ENCODE data around the gene PTP4A2. TPM values are rescaled to one million over a fixed set of nuclear protein-coding genes. Genes with fewer than 3 reads are reported as not detected.

PTP4A2 gene
- total and polyA plus RNA-seq, 10 of the 15 experiments (the other 5 are each of a cell fraction or from before 2014, with no cell fraction given): 180 to 909 (median 375) TPM

DNA sequence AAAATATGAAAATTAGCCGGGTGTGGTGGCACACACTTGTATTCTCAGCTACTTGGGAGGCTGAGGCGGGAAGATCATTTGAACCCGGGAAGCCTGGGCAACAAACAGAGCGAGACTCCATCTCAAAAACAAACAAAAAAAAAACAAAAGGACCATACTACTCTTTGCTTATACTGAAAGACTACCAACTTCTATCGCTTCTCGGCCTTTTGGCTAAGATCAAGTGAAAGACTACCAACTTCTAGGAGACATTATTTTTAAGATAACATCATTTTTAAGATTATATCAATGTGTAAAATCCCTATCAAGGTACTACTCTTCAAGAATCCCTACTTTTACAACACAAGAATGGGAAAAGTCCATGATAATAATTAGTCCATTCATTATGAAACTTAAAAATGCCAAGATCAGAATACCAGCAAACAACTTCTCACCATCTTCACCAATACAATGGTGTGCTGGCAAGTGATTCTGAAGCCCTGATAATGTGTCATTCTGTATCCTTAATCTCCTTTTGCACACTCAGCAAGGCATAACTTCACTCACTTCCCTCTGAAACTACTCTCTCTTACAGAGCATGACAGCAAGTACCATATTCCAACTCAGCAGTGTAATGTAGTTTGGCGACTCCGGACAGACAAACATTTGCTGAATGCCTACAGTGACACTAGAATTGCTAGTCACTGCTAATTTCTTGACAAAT, 1.7 kb downstream of the PTP4A2 start (continued):
- no peak for TF ChIP-seq ZNF207 (IDR thresholded peaks at IDR 0.05; ENCODE audit: borderline replicate concordance)
- TF ChIP-seq ESRRA (IDR thresholded peaks at IDR 0.05; ENCODE audit: low read length): no peak
- no peak for TF ChIP-seq DPF2 (IDR thresholded peaks at IDR 0.05)
- TF ChIP-seq GABPA (IDR thresholded peaks at IDR 0.05; ENCODE audit: low read depth): no peak
- TF ChIP-seq, protein P1, sequence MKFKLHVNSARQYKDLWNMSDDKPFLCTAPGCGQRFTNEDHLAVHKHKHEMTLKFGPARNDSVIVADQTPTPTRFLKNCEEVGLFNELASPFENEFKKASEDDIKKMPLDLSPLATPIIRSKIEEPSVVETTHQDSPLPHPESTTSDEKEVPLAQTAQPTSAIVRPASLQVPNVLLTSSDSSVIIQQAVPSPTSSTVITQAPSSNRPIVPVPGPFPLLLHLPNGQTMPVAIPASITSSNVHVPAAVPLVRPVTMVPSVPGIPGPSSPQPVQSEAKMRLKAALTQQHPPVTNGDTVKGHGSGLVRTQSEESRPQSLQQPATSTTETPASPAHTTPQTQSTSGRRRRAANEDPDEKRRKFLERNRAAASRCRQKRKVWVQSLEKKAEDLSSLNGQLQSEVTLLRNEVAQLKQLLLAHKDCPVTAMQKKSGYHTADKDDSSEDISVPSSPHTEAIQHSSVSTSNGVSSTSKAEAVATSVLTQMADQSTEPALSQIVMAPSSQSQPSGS (IDR thresholded peaks at IDR 0.05; ENCODE audit: low read length): no peak
- TF ChIP-seq BCLAF1 (IDR thresholded peaks at IDR 0.05): no peak
- no peak for TF ChIP-seq MTA3 (IDR thresholded peaks at IDR 0.05; ENCODE audit: borderline replicate concordance, low read length)
- TF ChIP-seq ASH2L (IDR thresholded peaks at IDR 0.05; ENCODE audit: borderline replicate concordance, low read depth): no peak
- TF ChIP-seq NFYA (IDR thresholded peaks at IDR 0.05; ENCODE audit: borderline replicate concordance, low read depth, low read length): no peak
- TF ChIP-seq NFXL1 (IDR thresholded peaks at IDR 0.05; ENCODE audit: borderline replicate concordance): no peak
- TF ChIP-seq JUND (IDR thresholded peaks at IDR 0.05; ENCODE audit: low read depth, low read length): no peak
- no peak for TF ChIP-seq RAD51 (IDR thresholded peaks at IDR 0.05)
- TF ChIP-seq YBX1 (IDR thresholded peaks at IDR 0.05): no peak
- TF ChIP-seq NFYB (IDR thresholded peaks at IDR 0.05; ENCODE audit: insufficient read depth, low read depth, low read length): no peak
- TF ChIP-seq, protein P2, sequence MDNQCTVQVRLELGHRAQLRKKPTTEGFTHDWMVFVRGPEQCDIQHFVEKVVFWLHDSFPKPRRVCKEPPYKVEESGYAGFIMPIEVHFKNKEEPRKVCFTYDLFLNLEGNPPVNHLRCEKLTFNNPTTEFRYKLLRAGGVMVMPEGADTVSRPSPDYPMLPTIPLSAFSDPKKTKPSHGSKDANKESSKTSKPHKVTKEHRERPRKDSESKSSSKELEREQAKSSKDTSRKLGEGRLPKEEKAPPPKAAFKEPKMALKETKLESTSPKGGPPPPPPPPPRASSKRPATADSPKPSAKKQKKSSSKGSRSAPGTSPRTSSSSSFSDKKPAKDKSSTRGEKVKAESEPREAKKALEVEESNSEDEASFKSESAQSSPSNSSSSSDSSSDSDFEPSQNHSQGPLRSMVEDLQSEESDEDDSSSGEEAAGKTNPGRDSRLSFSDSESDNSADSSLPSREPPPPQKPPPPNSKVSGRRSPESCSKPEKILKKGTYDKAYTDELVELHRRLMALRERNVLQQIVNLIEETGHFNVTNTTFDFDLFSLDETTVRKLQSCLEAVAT (IDR thresholded peaks at IDR 0.05): 0 out of 2 replicates have a peak, but pooled peaks have one; percentile 1
- no peak for TF ChIP-seq EZH2 (IDR thresholded peaks at IDR 0.05; ENCODE audit: borderline replicate concordance, control insufficient read depth, low read depth, low read length)
- TF ChIP-seq IRF5 (IDR thresholded peaks at IDR 0.05; ENCODE audit: borderline replicate concordance): no peak
- no peak for TF ChIP-seq JUNB (IDR thresholded peaks at IDR 0.05)
- TF ChIP-seq POU2F2 (IDR thresholded peaks at IDR 0.05; ENCODE audit: borderline replicate concordance, low read depth, low read length): peak; percentile 35; the same call in 1 of the 3 replicates
- no peak for TF ChIP-seq CEBPZ (IDR thresholded peaks at IDR 0.05; ENCODE audit: low read depth, low read length)

Measured in GM12878 (cell line).